A673 (cell line): ENCODE measurements around the gene INPP5A. TPM values are rescaled to one million over a fixed set of nuclear protein-coding genes. Genes with fewer than 3 reads are reported as not detected.

Experiments used
- BruUV-seq: library from RNA; stranded (reverse); fragments of 400-500 nt; replicated peaks from 2 replicates; lab custom pipeline; 2021; lab: Mats Ljungman, UMichigan
- CTCF ChIA-PET: fragments of 300-600 bp; sonication (Branson Sonifier 250); formaldehyde crosslinking; loops from one replicate; lab custom pipeline; 2022; ENCODE audit warnings: antibody characterized with exemption; lab: Charles Lee
- POLR2A ChIA-PET: fragments of 300-600 bp; sonication (Branson Sonifier 250); formaldehyde crosslinking; loops from one replicate; lab custom pipeline; 2022; ENCODE audit warnings: antibody characterized with exemption; ENCODE audit not compliant: low non-redundant PET; lab: Charles Lee
- DNase-seq: peaks from one replicate; pipeline ENCODE4 v3.0.0-alpha.2; 2015; ENCODE audit warnings: low spot score
- H3K27ac ChIP-seq: fragments of 200-600 bp; sonication (generic); 2 replicates; pipeline ENCODE4 v1.5.1; 2016; ENCODE audit warnings: mixed run types, low read depth, mild to moderate bottlenecking, mixed read lengths, antibody characterized with exemption, low read length; ENCODE audit not compliant: poor library complexity, severe bottlenecking
- H3K27me3 ChIP-seq: fragments of 200-600 bp; sonication (generic); replicated peaks from 2 replicates; pipeline ENCODE4 v1.6.1; 2017; ENCODE audit warnings: mixed run types, low read depth, mild to moderate bottlenecking, mixed read lengths, antibody characterized with exemption, low read length; ENCODE audit not compliant: insufficient read depth, poor library complexity
- H3K36me3 ChIP-seq: fragments of 200-600 bp; sonication (generic); 2 replicates; pipeline ENCODE4 v1.6.1; 2016; ENCODE audit warnings: mixed run types, mild to moderate bottlenecking, mixed read lengths, antibody characterized with exemption, low read length; ENCODE audit not compliant: insufficient read depth, poor library complexity, severe bottlenecking
- H3K4me1 ChIP-seq: fragments of 200-600 bp; sonication (generic); 2 replicates; pipeline ENCODE4 v1.6.1; 2017; ENCODE audit warnings: mixed run types, mild to moderate bottlenecking, mixed read lengths, antibody characterized with exemption, low read length; ENCODE audit not compliant: insufficient read depth, poor library complexity, severe bottlenecking
- H3K4me3 ChIP-seq: fragments of 200-600 bp; sonication (generic); 2 replicates; pipeline ENCODE4 v1.5.1; 2016; ENCODE audit warnings: low read depth, mixed run types, mild to moderate bottlenecking, mixed read lengths, low read length; ENCODE audit not compliant: poor library complexity, severe bottlenecking
- H3K9me3 ChIP-seq: fragments of 200-600 bp; sonication (generic); 2 replicates; pipeline ENCODE4 v1.6.1; 2016; ENCODE audit warnings: mixed run types, low read depth, mild to moderate bottlenecking, mixed read lengths, antibody characterized with exemption, low read length; ENCODE audit not compliant: poor library complexity, severe bottlenecking
- EZH2 ChIP-seq: fragments of 200-600 bp; sonication (generic); IDR thresholded peaks from 2 replicates; pipeline ENCODE4 v1.6.1; 2017; ENCODE audit warnings: borderline replicate concordance, low read depth, mild to moderate bottlenecking, mixed read lengths, antibody characterized with exemption, low read length; ENCODE audit not compliant: poor library complexity, severe bottlenecking
- intact Hi-C: fragments of 100-400 bp; cut with micrococcal nuclease; formaldehyde crosslinking; loops from one replicate; pipeline ENCODE4 v1.10.0; 2022; ENCODE audit not compliant: unreplicated experiment
- total RNA-seq: library from RNA; stranded (reverse); gene quantifications from 2 replicates; pipeline ENCODE4 v1.2.3, GENCODE V29; 2021
- TF ChIP-seq, protein P1 (sequence below): fragments of 300-800, 200-600 bp; sonication (generic); conservative IDR thresholded peaks from 2 replicates; pipeline ENCODE4 v1.5.1; 2017; ENCODE audit warnings: low read depth, mild to moderate bottlenecking, antibody characterized with exemption, low read length, moderate library complexity, mixed read lengths

The INPP5A gene
- total RNA-seq, 1 experiment from 2014 or later: 21.8 TPM

DNA sequence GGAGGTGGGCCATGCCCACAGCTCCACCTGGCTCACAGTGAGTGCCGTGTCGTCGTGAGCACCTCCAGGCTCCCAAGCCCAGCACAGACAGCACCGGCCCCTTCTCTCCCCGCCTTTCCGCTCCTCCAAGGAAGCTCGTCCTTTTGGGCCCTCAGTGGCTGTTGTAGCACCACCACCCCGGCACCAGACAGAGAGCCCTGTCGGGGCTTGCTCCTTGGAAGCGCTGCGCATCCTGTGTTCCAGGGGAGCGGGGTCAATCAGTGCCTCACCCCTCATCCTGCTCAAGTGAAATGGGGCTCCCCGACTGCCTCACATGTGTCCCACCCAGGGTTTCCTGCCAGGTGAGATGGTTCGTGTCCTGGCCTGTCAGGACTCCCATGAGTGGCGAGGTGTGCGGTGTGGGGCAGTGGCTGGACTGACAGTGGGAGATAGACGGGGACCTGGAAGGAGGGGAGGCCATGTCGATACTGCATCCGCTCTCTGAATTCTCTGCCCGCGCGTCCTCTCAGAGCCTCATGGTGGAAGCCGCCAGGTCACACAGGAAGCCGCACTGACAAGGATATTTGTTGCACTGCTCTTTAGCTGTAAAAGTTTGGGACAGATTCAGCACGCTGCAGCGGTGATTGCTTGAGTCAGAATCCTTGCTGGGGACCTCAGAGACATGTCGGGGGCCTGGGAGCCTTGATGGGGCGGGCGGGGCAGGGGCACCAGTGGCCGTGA, 107.1 kb downstream of the INPP5A start:
- TF ChIP-seq EZH2: no peak
- TF ChIP-seq, protein P1, sequence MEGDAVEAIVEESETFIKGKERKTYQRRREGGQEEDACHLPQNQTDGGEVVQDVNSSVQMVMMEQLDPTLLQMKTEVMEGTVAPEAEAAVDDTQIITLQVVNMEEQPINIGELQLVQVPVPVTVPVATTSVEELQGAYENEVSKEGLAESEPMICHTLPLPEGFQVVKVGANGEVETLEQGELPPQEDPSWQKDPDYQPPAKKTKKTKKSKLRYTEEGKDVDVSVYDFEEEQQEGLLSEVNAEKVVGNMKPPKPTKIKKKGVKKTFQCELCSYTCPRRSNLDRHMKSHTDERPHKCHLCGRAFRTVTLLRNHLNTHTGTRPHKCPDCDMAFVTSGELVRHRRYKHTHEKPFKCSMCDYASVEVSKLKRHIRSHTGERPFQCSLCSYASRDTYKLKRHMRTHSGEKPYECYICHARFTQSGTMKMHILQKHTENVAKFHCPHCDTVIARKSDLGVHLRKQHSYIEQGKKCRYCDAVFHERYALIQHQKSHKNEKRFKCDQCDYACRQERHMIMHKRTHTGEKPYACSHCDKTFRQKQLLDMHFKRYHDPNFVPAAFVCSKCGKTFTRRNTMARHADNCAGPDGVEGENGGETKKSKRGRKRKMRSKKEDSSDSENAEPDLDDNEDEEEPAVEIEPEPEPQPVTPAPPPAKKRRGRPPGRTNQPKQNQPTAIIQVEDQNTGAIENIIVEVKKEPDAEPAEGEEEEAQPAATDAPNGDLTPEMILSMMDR: no peak
- no peaks in the 10 kb centered on the region for H3K9me3 ChIP-seq
- ChIA-PET CTCF (no interaction called here), POLR2A (no interaction called here)
- no peak overlapping the region for H3K27ac ChIP-seq
- intact Hi-C loops: no loop called here
- no TSS peak for BruUV-seq
- H3K4me3 ChIP-seq: no peak overlapping the region
- no peaks in the 10 kb centered on the region for H3K4me1 ChIP-seq
- no peaks in the 10 kb centered on the region for H3K27me3 ChIP-seq
- DNase-seq: no peak
- no peaks in the 10 kb centered on the region for H3K36me3 ChIP-seq

DNA sequence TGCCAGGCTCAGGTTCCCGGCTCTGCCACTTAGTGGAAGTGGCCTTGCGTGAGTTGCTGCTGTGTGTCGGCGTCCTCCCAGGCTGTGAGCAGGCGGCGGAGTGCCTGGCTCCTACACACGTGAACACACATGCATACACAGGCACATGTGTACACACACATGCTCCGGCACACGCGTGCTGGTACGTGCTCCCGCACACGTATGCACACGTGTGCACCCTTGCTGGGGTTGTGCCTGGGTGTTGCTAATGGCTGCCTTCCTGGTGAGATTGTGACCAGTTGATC, 107.6 kb downstream of the INPP5A start:
- TF ChIP-seq, protein P1: no peak
- intact Hi-C loops: no loop called here
- no peaks in the 10 kb centered on the region for H3K4me1 ChIP-seq
- CTCF ChIA-PET: no interaction called here
- no peak for DNase-seq
- no peak overlapping the region for H3K4me3 ChIP-seq
- H3K9me3 ChIP-seq: no peaks in the 10 kb centered on the region
- no peaks in the 10 kb centered on the region for H3K36me3 ChIP-seq
- no TSS peak for BruUV-seq
- H3K27ac ChIP-seq: no peak overlapping the region
- no peaks in the 10 kb centered on the region for H3K27me3 ChIP-seq
- POLR2A ChIA-PET: no interaction called here

DNA sequence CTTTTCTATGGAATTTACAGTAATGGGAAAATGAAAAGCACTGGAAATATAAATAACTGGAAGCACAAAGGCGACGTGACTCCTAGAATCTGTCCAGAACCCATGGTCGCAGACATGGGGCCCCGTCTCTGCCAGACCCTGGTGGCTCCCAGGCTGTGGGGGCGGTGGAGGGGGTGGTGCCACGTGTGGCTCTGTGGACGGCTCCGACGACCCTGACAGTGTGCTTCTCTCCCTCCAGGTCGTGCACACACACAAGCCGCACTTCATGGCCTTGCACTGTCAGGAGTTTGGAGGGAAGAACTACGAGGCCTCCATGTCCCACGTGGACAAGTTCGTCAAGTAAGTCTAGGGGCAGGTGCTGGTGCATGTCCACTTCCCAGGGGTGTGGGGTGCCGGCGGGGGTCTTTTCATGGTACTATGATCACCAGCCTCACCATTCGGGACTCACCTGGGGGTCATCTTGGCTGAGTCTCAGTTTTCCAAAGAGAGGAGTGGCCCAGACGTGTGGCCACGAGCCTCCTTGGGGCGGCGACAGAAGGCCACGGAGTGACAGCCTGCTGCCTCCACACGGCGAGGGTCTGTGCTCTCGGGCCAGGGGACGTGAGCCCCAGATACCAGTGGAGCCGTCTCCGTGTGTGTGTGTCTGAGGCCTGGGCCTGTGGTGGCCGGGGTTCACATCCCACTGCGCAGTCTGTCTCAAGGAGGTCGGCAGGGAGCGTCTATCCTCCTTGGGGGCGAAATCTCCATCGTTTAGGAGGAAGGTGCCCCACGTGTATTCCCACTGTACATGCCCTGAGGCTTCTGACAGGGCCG, 108.2 kb downstream of the INPP5A start:
- H3K4me1 ChIP-seq: no peaks in the 10 kb centered on the region
- CTCF ChIA-PET: no interaction called here
- TF ChIP-seq, protein P1: no peak
- no peak for TF ChIP-seq EZH2
- H3K4me3 ChIP-seq: no peak overlapping the region
- no TSS peak for BruUV-seq
- H3K27ac ChIP-seq: no peak overlapping the region
- H3K9me3 ChIP-seq: no peaks in the 10 kb centered on the region
- no peaks in the 10 kb centered on the region for H3K27me3 ChIP-seq
- DNase-seq: no peak
- H3K36me3 ChIP-seq: no peaks in the 10 kb centered on the region
- POLR2A ChIA-PET: no interaction called here
- intact Hi-C loops: no loop called here
